MV-4-11 (cell line): ENCODE data around the gene FRMPD2.
"Not testable (repeated sequence)": the region's sequence is repeated elsewhere in the genome, so short reads cannot be mapped to it uniquely, and the experiment has no call there.

Source experiments
- DNase-seq: peaks from one replicate; lab custom pipeline; 2025; lab: John Stamatoyannopoulos, UW

Gene FRMPD2

GRCh38 chr10:48128954-48129353, 145.5 kb downstream of the FRMPD2 start:
- DNase-seq = not testable (repeated sequence)

- DNase-seq = not testable (repeated sequence)
These were observed 148.2 kb downstream of the FRMPD2 start for GRCh38 chr10:48126251-48126650.

GRCh38 chr10:48125631-48126030, 148.9 kb downstream of the FRMPD2 start:
- not testable (repeated sequence) for DNase-seq

GRCh38 chr10:48122618-48123017, 151.9 kb downstream of the FRMPD2 start:
- DNase-seq = not testable (repeated sequence)

GRCh38 chr10:48110277-48110676, 164.2 kb downstream of the FRMPD2 start:
- not testable (repeated sequence) for DNase-seq
